ENCODE data around the gene PCED1A. TPM values are rescaled to one million over a fixed set of nuclear protein-coding genes. Genes with fewer than 3 reads are reported as not detected.

PCED1A gene
- total and polyA plus RNA-seq, 2 donors (not counting 1 experiment from before 2014, with no cell fraction given) = 96.8 to 176 TPM

DNA sequence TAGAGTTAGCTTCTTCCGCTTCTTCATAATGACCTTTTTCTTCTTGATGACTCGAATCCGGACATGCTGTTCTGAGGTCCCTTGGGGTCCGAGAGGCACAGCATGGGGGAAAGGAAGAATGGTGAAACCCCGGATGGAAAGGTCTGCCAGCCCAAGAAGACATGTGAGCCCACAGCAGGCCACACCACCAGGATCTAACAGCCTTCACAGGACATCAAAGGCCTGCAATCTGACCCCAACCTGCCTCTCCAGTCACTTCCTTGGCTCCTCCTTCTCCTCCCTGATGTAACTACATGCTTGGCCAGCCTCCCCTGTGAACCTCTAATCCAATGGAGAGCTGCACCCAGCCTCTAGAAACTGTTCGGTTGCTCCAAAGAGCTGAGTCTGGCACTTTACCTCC, 41.6 kb downstream of the PCED1A start:
- no peaks in the 10 kb centered on the region for H4K20me1 ChIP-seq (ENCODE audit: control insufficient read depth, insufficient read depth, low read length, poor library complexity, severe bottlenecking)
- ATAC-seq (ENCODE audit: low read depth) (no peak), DNase-seq (no peak)
- TF ChIP-seq, protein P1, sequence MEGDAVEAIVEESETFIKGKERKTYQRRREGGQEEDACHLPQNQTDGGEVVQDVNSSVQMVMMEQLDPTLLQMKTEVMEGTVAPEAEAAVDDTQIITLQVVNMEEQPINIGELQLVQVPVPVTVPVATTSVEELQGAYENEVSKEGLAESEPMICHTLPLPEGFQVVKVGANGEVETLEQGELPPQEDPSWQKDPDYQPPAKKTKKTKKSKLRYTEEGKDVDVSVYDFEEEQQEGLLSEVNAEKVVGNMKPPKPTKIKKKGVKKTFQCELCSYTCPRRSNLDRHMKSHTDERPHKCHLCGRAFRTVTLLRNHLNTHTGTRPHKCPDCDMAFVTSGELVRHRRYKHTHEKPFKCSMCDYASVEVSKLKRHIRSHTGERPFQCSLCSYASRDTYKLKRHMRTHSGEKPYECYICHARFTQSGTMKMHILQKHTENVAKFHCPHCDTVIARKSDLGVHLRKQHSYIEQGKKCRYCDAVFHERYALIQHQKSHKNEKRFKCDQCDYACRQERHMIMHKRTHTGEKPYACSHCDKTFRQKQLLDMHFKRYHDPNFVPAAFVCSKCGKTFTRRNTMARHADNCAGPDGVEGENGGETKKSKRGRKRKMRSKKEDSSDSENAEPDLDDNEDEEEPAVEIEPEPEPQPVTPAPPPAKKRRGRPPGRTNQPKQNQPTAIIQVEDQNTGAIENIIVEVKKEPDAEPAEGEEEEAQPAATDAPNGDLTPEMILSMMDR (IDR thresholded peaks at IDR 0.05) = no peak
- no peak for TF ChIP-seq EZH2 (IDR thresholded peaks at IDR 0.05; ENCODE audit: borderline replicate concordance, insufficient read depth, low read depth, low read length, poor library complexity, severe bottlenecking)
- 85% methylated on average over 2 of the region's 6 CpGs for WGBS (ENCODE audit: insufficient coverage)
- Mint-ChIP-seq H3K27me3 (peaks cover 49% of the 10 kb centered on the region), H3K9me3 (ENCODE audit: insufficient read depth) (no peaks in the 10 kb centered on the region), H3K4me1 (peaks cover 32% of the 10 kb centered on the region), H3K27ac (no peak overlapping the region), H3K4me3 (peak overlapping the region; percentile 95)
- POLR2A ChIA-PET = no interaction called here
- H3K9me3 ChIP-seq (ENCODE audit: control extremely low read depth in 1 of 3, control insufficient read depth in 2 of 3, insufficient read depth in 1 of 3, low read length in 2 of 3) = peaks cover 0 to 15% (median 0%) of the 10 kb centered on the region in 3 donors
- H3K4me1 ChIP-seq (ENCODE audit: control insufficient read depth in 2 of 2, insufficient read depth in 2 of 2, low read length in 2 of 2) = peaks cover 22 to 26% of the 10 kb centered on the region in 2 donors
- no peaks in the 10 kb centered on the region for H3K79me2 ChIP-seq (ENCODE audit: control insufficient read depth, insufficient read depth, low read length)
- no peaks in the 10 kb centered on the region for H3K36me3 ChIP-seq (replicated peaks in 1 of 2; ENCODE audit: control extremely low read depth in 1 of 2, control insufficient read depth in 1 of 2, extremely low read depth in 1 of 2, insufficient read depth in 2 of 2, low read length in 1 of 2)
- peaks cover 0 to 48% (median 11%) of the 10 kb centered on the region in 4 experiments for H3K27me3 ChIP-seq (replicated peaks in 1 of 4; ENCODE audit: control extremely low read depth in 1 of 4, control insufficient read depth in 3 of 4, insufficient read depth in 4 of 4, low read length in 3 of 4)
- intact Hi-C loops (cut with micrococcal nuclease) = no loop called here
- CTCF ChIA-PET = no interaction called here
- no peak overlapping the region for H3K9ac ChIP-seq (ENCODE audit: low read length)
- peak overlapping the region; percentile 75 for H3K4me2 ChIP-seq (replicated peaks; ENCODE audit: low read depth, low read length, poor library complexity, severe bottlenecking)
- no peak overlapping the region for H3K4me3 ChIP-seq (ENCODE audit: control extremely low read depth in 1 of 5, extremely low read depth in 1 of 5, insufficient read depth in 1 of 5, low read depth in 2 of 5, low read length in 4 of 5)
- H2AFZ ChIP-seq (ENCODE audit: insufficient read depth, low read depth, low read length, poor library complexity, severe bottlenecking) = no peak overlapping the region
- no peak overlapping the region for H3K27ac ChIP-seq (ENCODE audit: low read length in 2 of 2)

DNA sequence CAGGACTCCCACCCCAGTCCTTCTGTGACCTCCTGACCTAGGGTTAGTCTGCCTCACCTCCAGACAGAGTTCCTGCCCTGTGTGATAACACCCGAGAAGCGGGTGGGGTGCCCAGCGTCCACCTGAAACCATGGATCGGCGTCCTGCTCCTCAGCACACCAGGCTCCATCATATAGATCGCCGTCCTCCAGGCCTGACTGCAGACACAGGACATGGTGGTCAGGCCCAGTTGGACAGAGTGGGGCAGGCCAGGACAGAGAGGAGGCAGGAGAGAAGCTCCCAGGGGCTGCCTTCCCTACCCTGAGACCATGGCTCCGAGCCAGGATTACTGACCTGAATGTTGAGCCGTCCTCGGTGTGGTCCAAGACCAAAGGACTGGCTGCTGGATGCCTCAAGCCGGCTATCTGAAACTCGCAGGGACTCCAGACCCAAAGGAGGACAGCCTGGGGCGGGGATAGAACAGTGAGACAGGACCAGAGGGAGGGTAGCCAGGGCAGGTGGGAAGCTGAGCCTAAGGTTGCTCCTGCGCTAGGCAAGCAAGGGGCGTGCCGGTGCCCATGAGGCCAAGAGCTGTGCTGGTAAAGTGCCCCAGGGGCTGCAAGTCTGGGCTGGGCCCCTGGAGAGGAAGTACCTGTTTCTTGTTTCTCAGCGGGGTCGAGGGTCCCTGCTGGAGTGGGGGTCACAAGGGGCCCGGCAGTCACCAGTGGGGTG, 42.2 kb downstream of the PCED1A start:
- no peaks in the 10 kb centered on the region for H3K79me2 ChIP-seq (ENCODE audit: control insufficient read depth, insufficient read depth, low read length)
- TF ChIP-seq, protein P1 (IDR thresholded peaks at IDR 0.05) = no peak
- TF ChIP-seq EZH2 (IDR thresholded peaks at IDR 0.05; ENCODE audit: borderline replicate concordance, insufficient read depth, low read depth, low read length, poor library complexity, severe bottlenecking) = no peak
- Mint-ChIP-seq H3K27me3 (peaks cover 50% of the 10 kb centered on the region), H3K4me3 (peak overlapping the region; percentile 16), H3K4me1 (peaks cover 32% of the 10 kb centered on the region), H3K9me3 (ENCODE audit: insufficient read depth) (no peaks in the 10 kb centered on the region), H3K27ac (no peak overlapping the region)
- no peaks in the 10 kb centered on the region for H4K20me1 ChIP-seq (ENCODE audit: control insufficient read depth, insufficient read depth, low read length, poor library complexity, severe bottlenecking)
- H3K27ac ChIP-seq (ENCODE audit: low read length in 2 of 2) = no peak overlapping the region
- no peak overlapping the region for H3K4me3 ChIP-seq (ENCODE audit: control extremely low read depth in 1 of 5, extremely low read depth in 1 of 5, insufficient read depth in 1 of 5, low read depth in 2 of 5, low read length in 4 of 5)
- H2AFZ ChIP-seq (ENCODE audit: insufficient read depth, low read depth, low read length, poor library complexity, severe bottlenecking) = no peak overlapping the region
- ATAC-seq (ENCODE audit: low read depth) (no peak), DNase-seq (no peak)
- intact Hi-C loops (cut with micrococcal nuclease) = no loop called here
- peaks cover 0 to 15% (median 0%) of the 10 kb centered on the region in 3 donors for H3K9me3 ChIP-seq (ENCODE audit: control extremely low read depth in 1 of 3, control insufficient read depth in 2 of 3, insufficient read depth in 1 of 3, low read length in 2 of 3)
- no peaks in the 10 kb centered on the region for H3K36me3 ChIP-seq (replicated peaks in 1 of 2; ENCODE audit: control extremely low read depth in 1 of 2, control insufficient read depth in 1 of 2, extremely low read depth in 1 of 2, insufficient read depth in 2 of 2, low read length in 1 of 2)
- peaks cover 22 to 26% of the 10 kb centered on the region in 2 donors for H3K4me1 ChIP-seq (ENCODE audit: control insufficient read depth in 2 of 2, insufficient read depth in 2 of 2, low read length in 2 of 2)
- WGBS (ENCODE audit: insufficient coverage) = 87% methylated on average over 19 of the region's 19 CpGs
- POLR2A ChIA-PET = no interaction called here
- peak overlapping the region; percentile 75 for H3K4me2 ChIP-seq (replicated peaks; ENCODE audit: low read depth, low read length, poor library complexity, severe bottlenecking)
- H3K27me3 ChIP-seq (replicated peaks in 1 of 4; ENCODE audit: control extremely low read depth in 1 of 4, control insufficient read depth in 3 of 4, insufficient read depth in 4 of 4, low read length in 3 of 4) = peaks cover 0 to 48% (median 9%) of the 10 kb centered on the region in 4 experiments
- H3K9ac ChIP-seq (ENCODE audit: low read length) = no peak overlapping the region
- CTCF ChIA-PET = interaction anchor here (0.9 kb wide), 1 partner anchor 25 kb away, joined by 4 read pairs; no protein-coding TSS in a partner anchor

Measured in B cell (primary cell).